Astrocyte (in vitro differentiated cells and primary cell): Measurements from ENCODE around the gene ZMYM4. TPM values are rescaled to one million over a fixed set of nuclear protein-coding genes. Genes with fewer than 3 reads are reported as not detected.

ENCODE experiments used
- DNase-seq: peaks from one replicate; pipeline ENCODE4 v3.0.0-alpha.2; 2010; ENCODE audit warnings: low read depth
- FAIRE-seq: peaks from 2 replicates; lab custom pipeline; 2011; peaks lifted over from hg19 to GRCh38; lab: Jason Lieb, UNC
- H2AFZ ChIP-seq: 2 replicates; pipeline ENCODE4 v1.6.0; 2012; ENCODE audit warnings: low read depth, low read length, inconsistent platforms
- H3K27ac ChIP-seq: 2 replicates; pipeline ENCODE4 v1.5.1; 2011; ENCODE audit warnings: low read depth, low read length, inconsistent platforms
- H3K27me3 ChIP-seq: 2 replicates; pipeline ENCODE4 v1.6.0; 2011; ENCODE audit warnings: low read length, inconsistent platforms; ENCODE audit not compliant: insufficient read depth
- H3K36me3 ChIP-seq: 2 replicates; pipeline ENCODE4 v1.5.1; 2011; ENCODE audit warnings: low read length, inconsistent platforms; ENCODE audit not compliant: insufficient read depth
- H3K4me1 ChIP-seq: 2 replicates; pipeline ENCODE4 v1.5.1; 2011; ENCODE audit warnings: low read length, inconsistent platforms; ENCODE audit not compliant: insufficient read depth
- H3K4me2 ChIP-seq: 2 replicates; pipeline ENCODE4 v1.6.0; 2012; ENCODE audit warnings: low read length, inconsistent platforms
- H3K4me3 ChIP-seq: 2 replicates; pipeline ENCODE4 v1.5.1; 2011; ENCODE audit warnings: low read depth, mild to moderate bottlenecking, low read length, inconsistent platforms; ENCODE audit not compliant: insufficient read depth
- H3K79me2 ChIP-seq: 2 replicates; pipeline ENCODE4 v1.6.0; 2012; ENCODE audit warnings: mild to moderate bottlenecking, low read length, inconsistent platforms; ENCODE audit not compliant: insufficient read depth
- H3K9ac ChIP-seq: 2 replicates; pipeline ENCODE4 v1.6.0; 2012; ENCODE audit warnings: mild to moderate bottlenecking, low read length, inconsistent platforms
- H3K9me3 ChIP-seq: 2 replicates; pipeline ENCODE4 v1.5.1; 2012; ENCODE audit warnings: low read depth, mild to moderate bottlenecking, low read length, inconsistent platforms; ENCODE audit not compliant: insufficient read depth
- H4K20me1 ChIP-seq: 2 replicates; pipeline ENCODE4 v1.6.0; 2012; ENCODE audit warnings: low read length, inconsistent platforms; ENCODE audit not compliant: insufficient read depth
- H3K27ac Mint-ChIP-seq: one replicate; pipeline ENCODE4 v1.8.0; 2021; ENCODE audit warnings: mild to moderate bottlenecking, mixed read lengths; ENCODE audit not compliant: unreplicated experiment
- H3K27me3 Mint-ChIP-seq: one replicate; pipeline ENCODE4 v1.8.0; 2021; ENCODE audit warnings: low read depth, mixed read lengths; ENCODE audit not compliant: unreplicated experiment
- H3K36me3 Mint-ChIP-seq: one replicate; pipeline ENCODE4 v1.8.0; 2021; ENCODE audit warnings: low read depth, mixed read lengths; ENCODE audit not compliant: unreplicated experiment
- H3K4me1 Mint-ChIP-seq: one replicate; pipeline ENCODE4 v1.8.0; 2021; ENCODE audit warnings: low read depth, mixed read lengths; ENCODE audit not compliant: unreplicated experiment
- H3K4me3 Mint-ChIP-seq: one replicate; pipeline ENCODE4 v1.8.0; 2021; ENCODE audit warnings: mild to moderate bottlenecking, moderate library complexity, mixed read lengths; ENCODE audit not compliant: unreplicated experiment
- H3K9me3 Mint-ChIP-seq: one replicate; pipeline ENCODE4 v1.8.0; 2021; ENCODE audit warnings: mild to moderate bottlenecking, mixed read lengths; ENCODE audit not compliant: unreplicated experiment
- CTCF ChIP-seq: IDR thresholded peaks from 2 replicates; pipeline ENCODE4 v1.5.1; 2011; ENCODE audit warnings: low read depth, mild to moderate bottlenecking, inconsistent platforms, low read length, moderate library complexity; ENCODE audit not compliant: insufficient read depth
- EZH2 ChIP-seq: IDR thresholded peaks from 2 replicates; pipeline ENCODE4 v1.6.1; 2012; ENCODE audit warnings: mild to moderate bottlenecking, low read length, inconsistent platforms; ENCODE audit not compliant: insufficient read depth
- total RNA-seq: library from RNA; stranded (reverse); gene quantifications from 2 replicates; pipeline ENCODE4 v1.2.1, GENCODE V29; 2021

Gene ZMYM4
- total RNA-seq, 1 donor from 2014 or later = 65.5 TPM

- no peak overlapping the region for H2AFZ ChIP-seq
- no peaks in the 10 kb centered on the region for H3K79me2 ChIP-seq
- no peak overlapping the region for H3K4me2 ChIP-seq
- DNase-seq (peak; percentile 39), FAIRE-seq (no peak)
- H4K20me1 ChIP-seq = peaks cover 8% of the 10 kb centered on the region
- H3K9ac ChIP-seq = no peak overlapping the region
- H3K9me3 ChIP-seq = no peaks in the 10 kb centered on the region
- H3K4me3 ChIP-seq = no peak overlapping the region
- TF ChIP-seq EZH2 (no peak), CTCF (no peak)
- Mint-ChIP-seq H3K27me3 (no peaks in the 10 kb centered on the region), H3K9me3 (no peaks in the 10 kb centered on the region), H3K4me3 (no peak overlapping the region), H3K36me3 (peaks cover 11% of the 10 kb centered on the region), H3K4me1 (no peaks in the 10 kb centered on the region), H3K27ac (no peak overlapping the region)
- peaks cover 7% of the 10 kb centered on the region for H3K36me3 ChIP-seq
- no peaks in the 10 kb centered on the region for H3K27me3 ChIP-seq
- H3K4me1 ChIP-seq = no peaks in the 10 kb centered on the region
- H3K27ac ChIP-seq = no peak overlapping the region
Observed at GRCh38 chr1:35431173-35431599, 162.7 kb downstream of the ZMYM4 start.

- H3K9ac ChIP-seq = no peak overlapping the region
- no peak overlapping the region for H3K4me2 ChIP-seq
- no peaks in the 10 kb centered on the region for H3K9me3 Mint-ChIP-seq
- no peak for DNase-seq
- no peaks in the 10 kb centered on the region for H3K27me3 Mint-ChIP-seq
- H3K4me1 Mint-ChIP-seq = no peaks in the 10 kb centered on the region
- no peaks in the 10 kb centered on the region for H3K4me1 ChIP-seq
- H3K36me3 Mint-ChIP-seq = peaks cover 13% of the 10 kb centered on the region
- H3K4me3 Mint-ChIP-seq = no peak overlapping the region
- H3K27ac ChIP-seq = no peak overlapping the region
- no peak overlapping the region for H3K4me3 ChIP-seq
- H3K27me3 ChIP-seq = no peaks in the 10 kb centered on the region
- H3K79me2 ChIP-seq = no peaks in the 10 kb centered on the region
- H3K9me3 ChIP-seq = no peaks in the 10 kb centered on the region
- no peak for FAIRE-seq
- H3K27ac Mint-ChIP-seq = no peak overlapping the region
- H2AFZ ChIP-seq = no peak overlapping the region
- peaks cover 8% of the 10 kb centered on the region for H4K20me1 ChIP-seq
- TF ChIP-seq EZH2 = no peak
- TF ChIP-seq CTCF = no peak
- H3K36me3 ChIP-seq = peaks cover 7% of the 10 kb centered on the region
Observed at GRCh38 chr1:35432231-35432630, 163.7 kb downstream of the ZMYM4 start.

GRCh38 chr1:35433714-35434113 lies 165.2 kb downstream of the ZMYM4 start:
- no peaks in the 10 kb centered on the region for H3K9me3 Mint-ChIP-seq
- no peak overlapping the region for H3K27ac ChIP-seq
- DNase-seq (no peak), FAIRE-seq (no peak)
- no peaks in the 10 kb centered on the region for H3K27me3 Mint-ChIP-seq
- peaks cover 7% of the 10 kb centered on the region for H3K36me3 ChIP-seq
- H3K79me2 ChIP-seq = no peaks in the 10 kb centered on the region
- no peak overlapping the region for H3K4me3 ChIP-seq
- no peaks in the 10 kb centered on the region for H3K4me1 Mint-ChIP-seq
- H3K27ac Mint-ChIP-seq = peak overlapping the region; percentile 31
- no peak overlapping the region for H2AFZ ChIP-seq
- H3K4me1 ChIP-seq = no peaks in the 10 kb centered on the region
- H3K9ac ChIP-seq = no peak overlapping the region
- peaks cover 16% of the 10 kb centered on the region for H3K36me3 Mint-ChIP-seq
- H4K20me1 ChIP-seq = peaks cover 8% of the 10 kb centered on the region
- H3K27me3 ChIP-seq = no peaks in the 10 kb centered on the region
- H3K9me3 ChIP-seq = no peaks in the 10 kb centered on the region
- TF ChIP-seq EZH2 (no peak), CTCF (no peak)
- H3K4me2 ChIP-seq = no peak overlapping the region
- H3K4me3 Mint-ChIP-seq = no peak overlapping the region
